ENCODE data around the gene ALDH5A1. TPM values are rescaled to one million over a fixed set of nuclear protein-coding genes. Genes with fewer than 3 reads are reported as not detected.

The ALDH5A1 gene
- total and polyA plus RNA-seq, 10 of the 15 experiments (the other 5 are each of a cell fraction or from before 2014, with no cell fraction given), result 2.6 to 13.8 (median 9.3) TPM

DNA sequence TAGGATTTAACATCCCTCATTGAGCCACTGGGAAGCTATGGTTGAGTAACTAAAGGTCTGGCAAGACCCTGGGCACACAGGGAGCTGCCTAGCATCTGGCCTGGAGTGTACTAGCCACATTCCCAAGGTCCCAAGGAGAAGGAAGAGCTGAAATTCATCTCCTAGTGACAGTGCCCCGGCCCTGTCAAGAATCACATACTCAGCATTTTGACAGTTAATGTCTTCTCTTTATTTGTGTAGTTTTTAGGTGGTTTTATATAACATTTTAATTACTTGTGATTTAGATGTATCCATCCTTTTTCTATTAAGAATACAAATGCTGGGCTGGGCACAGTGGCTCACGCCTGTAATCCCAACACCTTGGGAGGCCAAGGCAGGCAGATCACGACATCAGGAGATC is 40.4 kb downstream of the ALDH5A1 start (continued):
- TF ChIP-seq, protein P1, sequence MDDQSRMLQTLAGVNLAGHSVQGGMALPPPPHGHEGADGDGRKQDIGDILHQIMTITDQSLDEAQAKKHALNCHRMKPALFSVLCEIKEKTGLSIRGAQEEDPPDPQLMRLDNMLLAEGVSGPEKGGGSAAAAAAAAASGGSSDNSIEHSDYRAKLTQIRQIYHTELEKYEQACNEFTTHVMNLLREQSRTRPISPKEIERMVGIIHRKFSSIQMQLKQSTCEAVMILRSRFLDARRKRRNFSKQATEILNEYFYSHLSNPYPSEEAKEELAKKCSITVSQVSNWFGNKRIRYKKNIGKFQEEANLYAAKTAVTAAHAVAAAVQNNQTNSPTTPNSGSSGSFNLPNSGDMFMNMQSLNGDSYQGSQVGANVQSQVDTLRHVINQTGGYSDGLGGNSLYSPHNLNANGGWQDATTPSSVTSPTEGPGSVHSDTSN (IDR thresholded peaks at IDR 0.05; ENCODE audit: insufficient replicate concordance, low read depth, low read length), result no peak
- TF ChIP-seq MYB (IDR thresholded peaks at IDR 0.05; ENCODE audit: borderline replicate concordance, low read depth, low read length) (no peak), POLR2A (IDR thresholded peaks at IDR 0.05; ENCODE audit: low read depth, low read length) (no peak), ZNF274 (IDR thresholded peaks at IDR 0.05; ENCODE audit: insufficient read depth, insufficient read length) (no peak), SREBF2 (IDR thresholded peaks at IDR 0.05; ENCODE audit: low read length) (no peak), EP300 (IDR thresholded peaks at IDR 0.05; ENCODE audit: borderline replicate concordance in 1 of 2, control insufficient read depth in 1 of 2, low read depth in 2 of 2, low read length in 2 of 2) (no peak), POLR2AphosphoS2 (IDR thresholded peaks at IDR 0.05; ENCODE audit: low read depth, low read length) (no peak), MEF2A (IDR thresholded peaks at IDR 0.05; ENCODE audit: insufficient read depth, low read depth, low read length) (no peak), NFYA (IDR thresholded peaks at IDR 0.05; ENCODE audit: borderline replicate concordance, low read depth, low read length) (no peak), NFIC (IDR thresholded peaks at IDR 0.05; ENCODE audit: low read depth, low read length) (no peak), PAX8 (IDR thresholded peaks at IDR 0.05) (no peak)

DNA sequence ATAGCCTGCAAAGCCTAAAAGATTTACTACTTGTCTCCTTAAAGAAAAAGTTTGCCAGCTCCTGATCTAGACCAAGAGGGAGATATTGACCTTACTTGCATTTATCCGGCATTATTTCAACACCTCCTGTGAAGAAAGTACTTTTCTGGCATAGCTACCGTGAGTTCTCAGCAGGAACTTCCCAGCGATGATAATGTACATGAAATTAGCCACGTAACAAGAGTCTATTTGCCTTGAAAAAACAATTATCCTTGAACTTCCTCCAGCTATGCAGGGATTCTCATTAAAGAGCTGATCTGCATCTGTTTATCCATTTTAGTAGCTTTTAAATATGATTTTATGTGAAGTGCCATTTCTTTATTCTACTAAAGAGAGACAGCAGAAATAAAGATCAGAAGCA is 41.7 kb downstream of the ALDH5A1 start:
- POLR2A ChIA-PET, result no interaction called here
- no peak for FAIRE-seq
- no TSS peak for BruUV-seq (replicated peaks)
- intact Hi-C loops (cut with micrococcal nuclease; ENCODE audit: unreplicated experiment), result no loop called here
- Histone ChIP-seq H3K27ac (ENCODE audit: control insufficient read depth, insufficient read depth) (no peak overlapping the region), H3K27me3 (replicated peaks in 1 of 2; ENCODE audit: control insufficient read depth in 2 of 2, insufficient read depth in 2 of 2, low read length in 1 of 2) (no peaks in the 10 kb centered on the region), H2AFZ (ENCODE audit: control insufficient read depth, low read depth, low read length) (no peak overlapping the region), H3K79me2 (ENCODE audit: control insufficient read depth, insufficient read depth, low read length) (no peaks in the 10 kb centered on the region), H3K4me2 (ENCODE audit: control insufficient read depth, insufficient read depth) (no peak overlapping the region), H3K4me3 (no peak overlapping the region), H3K9ac (ENCODE audit: control insufficient read depth, insufficient read depth, low read length) (no peak overlapping the region), H3K4me1 (ENCODE audit: control insufficient read depth, insufficient read depth, low read length) (no peaks in the 10 kb centered on the region), H3K36me3 (ENCODE audit: control insufficient read depth in 2 of 2, insufficient read depth in 2 of 2, low read length in 1 of 2) (no peaks in the 10 kb centered on the region; a peak in 1 of 4 replicates), H3K9me3 (replicated peaks; ENCODE audit: control insufficient read depth, insufficient read depth, low read length) (no peaks in the 10 kb centered on the region), H4K20me1 (ENCODE audit: control insufficient read depth, insufficient read depth) (no peaks in the 10 kb centered on the region)
- CTCF ChIA-PET, result interaction anchor here (0.7 to 1.6 kb wide), 8 partner anchors 12 to 160 kb away, joined by 3 to 8 read pairs (median 3); no protein-coding TSS in a partner anchor
- RAD21 ChIA-PET (ENCODE audit: unreplicated experiment), result interaction anchor here (1.1 kb wide), 1 partner anchor 12 kb away, joined by 4 read pairs; no protein-coding TSS in a partner anchor
- SMC1A ChIA-PET (ENCODE audit: uncharacterized antibody, unreplicated experiment), result interaction anchor here (1.0 to 1.5 kb wide), 2 partner anchors 14 to 15 kb away, joined by 3 read pairs; no protein-coding TSS in a partner anchor
- 85% methylated on average over 4 of the region's 4 CpGs for WGBS (ENCODE audit: insufficient coverage, insufficient replicate concordance, low lambda C conversion rate, missing lambda C conversion rate)
- no peak for ATAC-seq
- no peak for DNase-seq (ENCODE audit: low read depth, low spot score)
- in situ Hi-C loops (cut with MboI), result no loop called here
- TF ChIP-seq, protein P2, sequence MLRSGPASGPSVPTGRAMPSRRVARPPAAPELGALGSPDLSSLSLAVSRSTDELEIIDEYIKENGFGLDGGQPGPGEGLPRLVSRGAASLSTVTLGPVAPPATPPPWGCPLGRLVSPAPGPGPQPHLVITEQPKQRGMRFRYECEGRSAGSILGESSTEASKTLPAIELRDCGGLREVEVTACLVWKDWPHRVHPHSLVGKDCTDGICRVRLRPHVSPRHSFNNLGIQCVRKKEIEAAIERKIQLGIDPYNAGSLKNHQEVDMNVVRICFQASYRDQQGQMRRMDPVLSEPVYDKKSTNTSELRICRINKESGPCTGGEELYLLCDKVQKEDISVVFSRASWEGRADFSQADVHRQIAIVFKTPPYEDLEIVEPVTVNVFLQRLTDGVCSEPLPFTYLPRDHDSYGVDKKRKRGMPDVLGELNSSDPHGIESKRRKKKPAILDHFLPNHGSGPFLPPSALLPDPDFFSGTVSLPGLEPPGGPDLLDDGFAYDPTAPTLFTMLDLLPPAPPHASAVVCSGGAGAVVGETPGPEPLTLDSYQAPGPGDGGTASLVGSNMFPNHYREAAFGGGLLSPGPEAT (IDR thresholded peaks at IDR 0.05; ENCODE audit: low read depth), result no peak
- TF ChIP-seq ZNF622 (IDR thresholded peaks at IDR 0.05) (no peak), GATAD2B (conservative IDR thresholded peaks at IDR 0.05; ENCODE audit: low read depth) (no peak), BHLHE40 (IDR thresholded peaks at IDR 0.05; ENCODE audit: borderline replicate concordance in 1 of 2, low read depth in 2 of 2, low read length in 1 of 2) (no peak), POU2F2 (IDR thresholded peaks at IDR 0.05; ENCODE audit: borderline replicate concordance, low read depth, low read length) (no peak), HDAC2 (IDR thresholded peaks at IDR 0.05) (no peak)
- TF ChIP-seq, protein P3, sequence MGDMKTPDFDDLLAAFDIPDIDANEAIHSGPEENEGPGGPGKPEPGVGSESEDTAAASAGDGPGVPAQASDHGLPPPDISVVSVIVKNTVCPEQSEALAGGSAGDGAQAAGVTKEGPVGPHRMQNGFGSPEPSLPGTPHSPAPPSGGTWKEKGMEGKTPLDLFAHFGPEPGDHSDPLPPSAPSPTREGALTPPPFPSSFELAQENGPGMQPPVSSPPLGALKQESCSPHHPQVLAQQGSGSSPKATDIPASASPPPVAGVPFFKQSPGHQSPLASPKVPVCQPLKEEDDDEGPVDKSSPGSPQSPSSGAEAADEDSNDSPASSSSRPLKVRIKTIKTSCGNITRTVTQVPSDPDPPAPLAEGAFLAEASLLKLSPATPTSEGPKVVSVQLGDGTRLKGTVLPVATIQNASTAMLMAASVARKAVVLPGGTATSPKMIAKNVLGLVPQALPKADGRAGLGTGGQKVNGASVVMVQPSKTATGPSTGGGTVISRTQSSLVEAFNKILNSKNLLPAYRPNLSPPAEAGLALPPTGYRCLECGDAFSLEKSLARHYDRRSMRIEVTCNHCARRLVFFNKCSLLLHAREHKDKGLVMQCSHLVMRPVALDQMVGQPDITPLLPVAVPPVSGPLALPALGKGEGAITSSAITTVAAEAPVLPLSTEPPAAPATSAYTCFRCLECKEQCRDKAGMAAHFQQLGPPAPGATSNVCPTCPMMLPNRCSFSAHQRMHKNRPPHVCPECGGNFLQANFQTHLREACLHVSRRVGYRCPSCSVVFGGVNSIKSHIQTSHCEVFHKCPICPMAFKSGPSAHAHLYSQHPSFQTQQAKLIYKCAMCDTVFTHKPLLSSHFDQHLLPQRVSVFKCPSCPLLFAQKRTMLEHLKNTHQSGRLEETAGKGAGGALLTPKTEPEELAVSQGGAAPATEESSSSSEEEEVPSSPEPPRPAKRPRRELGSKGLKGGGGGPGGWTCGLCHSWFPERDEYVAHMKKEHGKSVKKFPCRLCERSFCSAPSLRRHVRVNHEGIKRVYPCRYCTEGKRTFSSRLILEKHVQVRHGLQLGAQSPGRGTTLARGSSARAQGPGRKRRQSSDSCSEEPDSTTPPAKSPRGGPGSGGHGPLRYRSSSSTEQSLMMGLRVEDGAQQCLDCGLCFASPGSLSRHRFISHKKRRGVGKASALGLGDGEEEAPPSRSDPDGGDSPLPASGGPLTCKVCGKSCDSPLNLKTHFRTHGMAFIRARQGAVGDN (IDR thresholded peaks at IDR 0.05), result no peak
